NCI-H345 (cell line): Measurements from ENCODE around the gene PPHLN1.
"Not testable (repeated sequence)": the region's sequence is repeated elsewhere in the genome, so short reads cannot be mapped to it uniquely, and the experiment has no call there.

ENCODE experiments used
- DNase-seq: peaks from one replicate; lab custom pipeline; 2025; lab: John Stamatoyannopoulos, UW

The PPHLN1 gene

GRCh38 chr12:42322567-42322966 lies 3.4 kb upstream of the PPHLN1 start:
- DNase-seq = no peak

GRCh38 chr12:42323856-42324255 lies 2.1 kb upstream of the PPHLN1 start:
- no peak for DNase-seq

- DNase-seq = no peak
Measured at GRCh38 chr12:42325326-42325652, 678 bp upstream of the PPHLN1 start.

GRCh38 chr12:42326541-42327226 lies 717 bp downstream of the PPHLN1 start:
- no peak for DNase-seq

- DNase-seq = no peak
Measured at GRCh38 chr12:42327227-42327590, 1.2 kb downstream of the PPHLN1 start.

- not testable (repeated sequence) for DNase-seq
Measured at GRCh38 chr12:42330097-42330496, 4.1 kb downstream of the PPHLN1 start.

GRCh38 chr12:42332301-42333285 lies 6.6 kb downstream of the PPHLN1 start:
- no peak for DNase-seq

GRCh38 chr12:42336286-42336685 lies 10.3 kb downstream of the PPHLN1 start:
- no peak for DNase-seq

- no peak for DNase-seq
Measured at GRCh38 chr12:42338280-42338679, 12.3 kb downstream of the PPHLN1 start.

- no peak for DNase-seq
Measured at GRCh38 chr12:42342028-42342427, 16.1 kb downstream of the PPHLN1 start.

GRCh38 chr12:42343721-42344120 lies 17.8 kb downstream of the PPHLN1 start:
- no peak for DNase-seq

- DNase-seq = no peak
Measured at GRCh38 chr12:42346403-42347002, 20.5 kb downstream of the PPHLN1 start.

- DNase-seq = not testable (repeated sequence)
Measured at GRCh38 chr12:42349119-42350020, 23.4 kb downstream of the PPHLN1 start.

GRCh38 chr12:42350021-42350407 lies 24.0 kb downstream of the PPHLN1 start:
- not testable (repeated sequence) for DNase-seq

GRCh38 chr12:42356344-42356743 lies 30.4 kb downstream of the PPHLN1 start:
- DNase-seq = no peak

- DNase-seq = no peak
Measured at GRCh38 chr12:42360747-42361403, 34.9 kb downstream of the PPHLN1 start.

- DNase-seq = no peak
Measured at GRCh38 chr12:42361909-42362646, 36.1 kb downstream of the PPHLN1 start.

- DNase-seq = no peak
Measured at GRCh38 chr12:42362647-42363260, 36.8 kb downstream of the PPHLN1 start.

- DNase-seq = no peak
Measured at GRCh38 chr12:42364692-42365091, 38.7 kb downstream of the PPHLN1 start.

- DNase-seq = no peak
Measured at GRCh38 chr12:42365486-42365885, 39.5 kb downstream of the PPHLN1 start.
